ENCODE results near the gene SNN.

Gene SNN

DNA sequence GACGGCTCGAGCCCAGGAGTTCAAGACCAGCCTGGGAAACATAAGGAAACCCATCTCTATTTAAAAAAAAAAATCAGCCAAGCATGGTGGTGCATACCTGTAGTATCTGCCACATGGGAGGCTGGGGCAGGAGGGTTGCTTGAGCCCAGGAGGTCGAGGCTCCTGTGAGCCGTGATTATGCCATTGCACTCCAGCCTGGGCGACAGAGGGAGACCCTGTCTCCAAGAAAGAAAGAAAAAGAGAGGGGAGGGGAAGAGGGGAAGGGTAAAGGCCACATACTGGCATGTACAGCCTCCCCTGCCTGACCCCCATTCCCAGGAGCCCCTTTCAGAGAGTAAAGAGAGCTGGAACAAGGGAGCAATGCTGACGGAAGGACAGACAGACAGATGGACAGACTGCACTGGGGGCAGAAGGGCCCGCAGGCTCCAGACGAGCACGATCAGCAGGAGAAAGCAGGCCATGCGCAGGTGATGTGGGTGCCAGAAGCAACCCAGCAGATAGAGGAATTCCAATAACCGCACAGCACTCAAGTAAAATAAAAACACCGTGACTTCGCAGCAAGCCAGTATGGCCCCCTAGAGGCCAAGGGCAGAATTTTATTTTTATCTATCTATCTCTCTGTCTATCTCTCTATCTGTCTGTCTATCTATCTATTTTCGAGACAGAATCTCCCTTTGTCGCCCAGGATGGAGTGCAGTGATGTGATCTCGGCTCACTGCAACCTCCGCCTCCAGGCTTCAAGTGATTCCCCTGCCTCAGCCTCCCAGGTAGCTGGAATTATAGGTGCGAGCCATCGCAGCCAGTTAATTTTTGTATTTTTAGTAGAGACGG, 27.1 kb upstream of the SNN start:
- TF ChIP-seq, protein P1, sequence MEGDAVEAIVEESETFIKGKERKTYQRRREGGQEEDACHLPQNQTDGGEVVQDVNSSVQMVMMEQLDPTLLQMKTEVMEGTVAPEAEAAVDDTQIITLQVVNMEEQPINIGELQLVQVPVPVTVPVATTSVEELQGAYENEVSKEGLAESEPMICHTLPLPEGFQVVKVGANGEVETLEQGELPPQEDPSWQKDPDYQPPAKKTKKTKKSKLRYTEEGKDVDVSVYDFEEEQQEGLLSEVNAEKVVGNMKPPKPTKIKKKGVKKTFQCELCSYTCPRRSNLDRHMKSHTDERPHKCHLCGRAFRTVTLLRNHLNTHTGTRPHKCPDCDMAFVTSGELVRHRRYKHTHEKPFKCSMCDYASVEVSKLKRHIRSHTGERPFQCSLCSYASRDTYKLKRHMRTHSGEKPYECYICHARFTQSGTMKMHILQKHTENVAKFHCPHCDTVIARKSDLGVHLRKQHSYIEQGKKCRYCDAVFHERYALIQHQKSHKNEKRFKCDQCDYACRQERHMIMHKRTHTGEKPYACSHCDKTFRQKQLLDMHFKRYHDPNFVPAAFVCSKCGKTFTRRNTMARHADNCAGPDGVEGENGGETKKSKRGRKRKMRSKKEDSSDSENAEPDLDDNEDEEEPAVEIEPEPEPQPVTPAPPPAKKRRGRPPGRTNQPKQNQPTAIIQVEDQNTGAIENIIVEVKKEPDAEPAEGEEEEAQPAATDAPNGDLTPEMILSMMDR (IDR thresholded peaks at IDR 0.05; ENCODE audit: low read depth, low read length), result peak; percentile 74
- no peak overlapping the region for H3K4me3 ChIP-seq (ENCODE audit: low read depth, low read length)

DNA sequence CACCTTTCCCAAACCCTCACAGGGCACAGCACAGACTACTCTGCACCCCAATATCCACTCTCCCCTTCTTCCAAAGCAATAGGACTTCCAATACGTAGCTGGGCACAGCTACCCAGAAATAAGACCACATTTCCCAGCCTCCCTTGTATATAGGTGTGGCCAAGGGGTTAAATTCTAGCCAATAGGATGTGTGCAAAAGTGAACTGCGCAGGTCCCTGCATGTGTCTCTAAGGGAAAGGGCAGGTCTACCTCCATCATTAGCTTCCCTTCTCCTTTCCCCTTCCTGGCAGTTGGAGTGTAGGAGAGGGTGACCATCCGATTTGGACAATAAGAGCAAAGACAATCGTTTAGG, 25.5 kb upstream of the SNN start:
- H3K4me3 ChIP-seq (ENCODE audit: low read depth, low read length), result no peak overlapping the region
- TF ChIP-seq, protein P1 (IDR thresholded peaks at IDR 0.05; ENCODE audit: low read depth, low read length), result no peak

DNA sequence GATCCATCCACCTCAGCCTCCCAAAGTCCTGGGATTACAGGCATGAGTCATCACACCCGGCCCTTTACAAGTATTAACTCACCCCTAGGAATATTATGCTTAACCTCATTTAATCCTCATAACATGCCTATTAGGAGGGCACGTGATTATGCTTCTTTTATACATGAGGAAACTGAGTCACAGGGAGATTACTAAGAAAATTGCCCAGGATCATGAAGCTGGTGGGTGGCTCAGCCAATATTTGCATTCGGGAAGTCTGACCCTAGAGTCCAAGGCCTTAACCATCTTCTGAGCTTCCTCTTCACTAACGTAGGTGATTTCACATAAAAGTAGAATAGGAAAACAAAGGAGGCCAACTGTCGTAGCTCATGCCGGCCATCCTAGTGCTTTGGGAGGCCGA, 19.0 kb upstream of the SNN start:
- TF ChIP-seq, protein P1 (IDR thresholded peaks at IDR 0.05; ENCODE audit: low read depth, low read length), result no peak
- no peak overlapping the region for H3K4me3 ChIP-seq (ENCODE audit: low read depth, low read length)

DNA sequence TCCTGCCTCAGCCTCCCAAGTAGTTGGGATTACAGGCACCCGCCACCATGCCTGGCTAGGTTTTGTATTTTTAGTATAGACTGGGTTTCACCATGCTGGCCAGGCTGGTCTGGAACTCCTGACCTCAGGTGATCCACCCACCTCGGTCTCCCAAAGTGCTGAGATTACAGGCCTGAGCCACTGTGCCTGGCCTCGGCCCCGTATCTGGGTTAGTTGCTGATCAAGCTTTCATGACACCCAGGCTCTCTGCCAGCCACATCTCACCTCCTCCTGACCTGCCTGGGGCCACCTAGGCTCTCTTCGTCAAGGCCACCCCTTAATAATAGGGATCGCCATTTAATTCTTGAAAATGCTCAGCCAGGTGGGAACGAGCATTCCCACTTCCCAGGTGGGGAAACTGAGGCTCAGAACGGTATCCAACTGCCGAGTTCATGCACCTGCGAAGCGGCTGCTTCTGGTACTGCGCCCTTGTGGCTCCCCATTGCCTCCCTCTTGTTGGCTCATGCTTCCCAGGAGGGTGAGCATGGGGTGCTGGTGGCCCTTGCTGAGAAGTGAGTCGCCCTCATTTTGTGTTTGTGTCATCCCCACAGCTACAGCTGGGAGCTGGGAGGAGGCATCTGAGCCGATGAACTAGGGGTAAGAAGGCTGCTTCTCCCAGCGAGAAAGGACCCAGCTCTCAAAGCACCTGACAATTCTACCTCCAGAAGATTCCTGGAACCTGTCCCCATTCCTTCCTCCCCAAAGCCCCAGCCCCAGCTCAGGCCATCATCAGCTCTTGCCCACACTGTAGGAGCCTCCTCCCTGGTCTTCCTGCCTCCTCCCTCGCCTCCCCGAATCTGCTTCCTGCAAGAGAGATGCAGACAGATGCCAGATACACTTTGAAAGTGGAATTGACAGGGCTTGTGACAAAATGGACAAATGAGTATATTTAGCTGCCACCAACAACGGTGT, 17.3 kb upstream of the SNN start:
- H3K4me3 ChIP-seq (ENCODE audit: low read depth, low read length), result no peak overlapping the region
- TF ChIP-seq, protein P1 (IDR thresholded peaks at IDR 0.05; ENCODE audit: low read depth, low read length), result no peak

DNA sequence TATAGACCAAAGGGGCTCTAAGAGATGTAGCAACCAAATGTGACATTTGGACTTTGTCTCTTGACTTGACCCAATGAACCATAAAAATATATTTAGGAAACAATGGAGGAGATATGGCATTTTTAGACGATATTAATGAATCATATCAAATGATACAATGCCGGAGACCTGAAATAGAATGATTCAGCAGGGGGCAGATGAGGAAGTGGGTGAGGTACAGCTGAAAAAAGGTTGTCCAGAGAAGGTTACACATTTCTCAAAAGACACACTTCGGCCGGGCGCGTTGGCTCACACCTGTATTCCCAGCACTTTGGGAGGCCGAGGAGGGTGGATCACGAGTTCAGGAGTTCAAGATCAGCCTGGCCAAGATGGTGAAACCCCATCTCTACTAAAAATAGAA, 16.5 kb upstream of the SNN start:
- H3K4me3 ChIP-seq (ENCODE audit: low read depth, low read length), result no peak overlapping the region
- TF ChIP-seq, protein P1 (IDR thresholded peaks at IDR 0.05; ENCODE audit: low read depth, low read length), result no peak

DNA sequence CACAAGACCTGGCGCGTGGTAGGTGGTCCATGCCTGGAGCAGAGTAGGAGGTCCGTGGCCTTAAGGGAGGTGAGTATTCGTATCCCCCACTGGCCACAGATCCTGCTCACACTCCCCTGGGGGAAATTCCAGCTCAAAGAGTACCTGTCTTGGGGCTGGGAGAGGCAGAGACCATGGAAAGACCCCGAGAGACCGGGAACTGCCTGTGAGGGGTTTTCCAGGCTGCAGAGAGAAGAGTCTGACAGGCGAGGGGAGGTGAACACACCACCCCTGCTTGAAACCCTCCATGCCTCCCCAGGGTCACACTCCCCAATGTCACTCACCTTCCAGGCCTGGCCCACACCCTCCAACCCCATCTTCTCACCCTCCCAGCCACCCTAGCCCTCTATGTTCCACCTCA, 12.6 kb upstream of the SNN start:
- TF ChIP-seq, protein P1 (IDR thresholded peaks at IDR 0.05; ENCODE audit: low read depth, low read length), result no peak
- H3K4me3 ChIP-seq (ENCODE audit: low read depth, low read length), result no peak overlapping the region

DNA sequence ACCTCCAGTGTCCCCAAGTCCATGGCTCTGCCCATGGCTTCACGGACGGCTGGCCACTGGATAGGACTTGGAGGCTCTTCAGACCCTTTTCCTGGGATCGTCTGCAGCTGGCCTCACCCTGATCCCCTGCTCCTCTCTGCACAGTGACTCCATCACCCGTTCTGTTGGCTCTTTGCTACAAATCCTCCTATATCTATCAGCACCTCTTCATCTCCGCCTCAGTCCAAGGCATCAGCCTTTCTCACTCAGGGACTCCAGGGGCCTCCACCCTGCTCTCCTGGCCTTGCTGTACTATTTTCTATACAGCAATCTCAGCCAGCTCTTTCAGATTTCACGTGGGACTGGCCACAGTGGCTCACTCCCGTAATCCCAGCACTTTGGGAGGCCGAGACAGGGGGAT, 10.7 kb upstream of the SNN start:
- TF ChIP-seq, protein P1 (IDR thresholded peaks at IDR 0.05; ENCODE audit: low read depth, low read length), result no peak
- no peak overlapping the region for H3K4me3 ChIP-seq (ENCODE audit: low read depth, low read length)
